GM18526 (cell line): ENCODE measurements around the gene BSN.

Experiments used
- POLR2A ChIP-seq: IDR thresholded peaks from 3 replicates; pipeline ENCODE4 v1.6.1; 2011; ENCODE audit not compliant: insufficient read length; ENCODE audit errors: extremely low read depth

Gene BSN

GRCh38 chr3:49553692-49554632, at the start of gene BSN:
BSN (plus strand) TSS chr3:49554477; CDS start chr3:49554603, 126 bp downstream.
- TF ChIP-seq POLR2A, result no peak

GRCh38 chr3:49506906-49507305, 47.4 kb upstream of the BSN start:
- no peak for TF ChIP-seq POLR2A

GRCh38 chr3:49509028-49509561, 45.2 kb upstream of the BSN start:
- TF ChIP-seq POLR2A, result no peak

- TF ChIP-seq POLR2A, result no peak
Measured at GRCh38 chr3:49511639-49512038, 42.6 kb upstream of the BSN start.

- no peak for TF ChIP-seq POLR2A
Measured at GRCh38 chr3:49512781-49513355, 41.4 kb upstream of the BSN start.

GRCh38 chr3:49513494-49514124, 40.7 kb upstream of the BSN start:
- TF ChIP-seq POLR2A, result no peak

GRCh38 chr3:49518016-49518415, 36.3 kb upstream of the BSN start:
- TF ChIP-seq POLR2A, result no peak

- TF ChIP-seq POLR2A, result no peak
Measured at GRCh38 chr3:49518441-49518840, 35.8 kb upstream of the BSN start.

- no peak for TF ChIP-seq POLR2A
Measured at GRCh38 chr3:49519296-49519695, 35.0 kb upstream of the BSN start.

GRCh38 chr3:49519916-49520385, 34.3 kb upstream of the BSN start:
- no peak for TF ChIP-seq POLR2A

- no peak for TF ChIP-seq POLR2A
Measured at GRCh38 chr3:49523756-49524747, 30.2 kb upstream of the BSN start.

- TF ChIP-seq POLR2A, result no peak
Measured at GRCh38 chr3:49529567-49529966, 24.7 kb upstream of the BSN start.

GRCh38 chr3:49530231-49530630, 24.0 kb upstream of the BSN start:
- no peak for TF ChIP-seq POLR2A

- no peak for TF ChIP-seq POLR2A
Measured at GRCh38 chr3:49530701-49531100, 23.6 kb upstream of the BSN start.
